SK-N-SH (cell line): ENCODE results near the gene CYBA. TPM values are rescaled to one million over a fixed set of nuclear protein-coding genes. Genes with fewer than 3 reads are reported as not detected.

Experiments
- CTCF ChIA-PET: fragments of 300-600, 350-600 bp; formaldehyde crosslinking; extraction: SDS; loops from one replicate; lab custom pipeline; 2021; lab: Yijun Ruan, JAX
- POLR2A ChIA-PET: fragments of 350-600 bp; sonication (Branson Sonifier 250); formaldehyde crosslinking; extraction: SDS; loops from one replicate; lab custom pipeline; 2020; ENCODE audit warnings: antibody characterized with exemption, inconsistent platforms; lab: Yijun Ruan, JAX
- DNase-seq: peaks from one replicate; pipeline ENCODE4 v3.0.0; 2012
- H2AFZ ChIP-seq: fragments of 200-600 bp; sonication (generic); 2 replicates; pipeline ENCODE4 v1.8.1; 2016; ENCODE audit warnings: antibody characterized with exemption, mild to moderate bottlenecking, low read depth
- H3F3A ChIP-seq: fragments of 200-600 bp; sonication (generic); replicated peaks from 2 replicates; pipeline ENCODE3; 2016; ENCODE audit warnings: antibody characterized with exemption, mild to moderate bottlenecking; ENCODE audit not compliant: insufficient read depth
- H3K27ac ChIP-seq, 2 experiments: fragments of 200-500 bp in 1 of 2; fragments of 200-600 bp in 1 of 2; sonication (Bioruptor generic) in 1 of 2; sonication (generic), shearing (Covaris generic) in 1 of 2; 2 replicates each; pipeline versions ENCODE4 v1.5.1 to v1.6.1; 2014 to 2016; ENCODE audit warnings: low read depth in 2 of 2, inconsistent platforms in 1 of 2, low read length in 1 of 2, mild to moderate bottlenecking in 1 of 2, mixed read lengths in 1 of 2
- H3K27me3 ChIP-seq: fragments of 200-600 bp; sonication (generic), shearing (Covaris generic); 2 replicates; pipeline ENCODE4 v1.6.1; 2016; ENCODE audit warnings: mixed run types; ENCODE audit not compliant: insufficient read depth
- H3K36me3 ChIP-seq, 2 experiments: fragments of 200-500 bp in 1 of 2; fragments of 200-600 bp in 1 of 2; sonication (Bioruptor generic) in 1 of 2; sonication (generic) in 1 of 2; replicated peaks in 1 of 2; 2 replicates each; pipeline versions ENCODE3 to v1.5.1; 2014 to 2016; ENCODE audit warnings: low read length in 1 of 2, mild to moderate bottlenecking in 1 of 2; ENCODE audit not compliant: insufficient read depth in 2 of 2, control insufficient read depth in 1 of 2
- H3K4me1 ChIP-seq, 2 experiments: fragments of 200-500 bp in 1 of 2; fragments of 200-600 bp in 1 of 2; sonication (Bioruptor generic) in 1 of 2; sonication (generic), shearing (Covaris generic) in 1 of 2; 2 replicates each; pipeline versions ENCODE4 v1.5.1 to v1.6.1; 2014 to 2016; ENCODE audit warnings: low read depth in 1 of 2, low read length in 1 of 2, mixed run types in 1 of 2; ENCODE audit not compliant: insufficient read depth in 2 of 2, control insufficient read depth in 1 of 2
- H3K4me2 ChIP-seq: fragments of 200-600 bp; sonication (generic), shearing (Covaris generic); 2 replicates; pipeline ENCODE4 v1.6.1; 2017; ENCODE audit warnings: mixed run types
- H3K4me3 ChIP-seq, 2 experiments: fragments of 200-500 bp in 1 of 2; fragments of 200-600 bp in 1 of 2; sonication (Bioruptor generic) in 1 of 2; sonication (generic), shearing (Covaris generic) in 1 of 2; 2 replicates each; pipeline versions ENCODE4 v1.5.1 to v1.8.1; 2014 to 2016; ENCODE audit warnings: low read depth in 2 of 2, inconsistent platforms in 1 of 2, low read length in 1 of 2, mild to moderate bottlenecking in 1 of 2, mixed read lengths in 1 of 2, moderate library complexity in 1 of 2
- H3K79me2 ChIP-seq: fragments of 200-600 bp; sonication (generic); 2 replicates; pipeline ENCODE4 v1.8.1; 2017; ENCODE audit warnings: mild to moderate bottlenecking; ENCODE audit not compliant: insufficient read depth
- H3K9ac ChIP-seq: fragments of 200-600 bp; sonication (generic); 2 replicates; pipeline ENCODE4 v1.6.1; 2017; ENCODE audit warnings: mixed run types
- H3K9me2 ChIP-seq: fragments of 200-600 bp; sonication (generic); 2 replicates; pipeline ENCODE4 v1.6.1; 2017; ENCODE audit warnings: mixed run types
- H3K9me3 ChIP-seq: fragments of 200-600 bp; sonication (generic); 2 replicates; pipeline ENCODE4 v1.6.1; 2017; ENCODE audit warnings: mixed run types, mild to moderate bottlenecking, moderate library complexity
- H4K20me1 ChIP-seq: fragments of 200-600 bp; sonication (generic); 2 replicates; pipeline ENCODE4 v1.6.1; 2017; ENCODE audit warnings: mild to moderate bottlenecking, mixed run types; ENCODE audit not compliant: insufficient read depth
- EP300 ChIP-seq, 2 experiments: IDR thresholded peaks; 2 replicates each; pipeline versions ENCODE4 v1.4.0 to v1.6.1; 2012; ENCODE audit warnings: borderline replicate concordance in 1 of 2, low read depth in 1 of 2, low read length in 1 of 2
- EZH2phosphoT487 ChIP-seq: fragments of 200-600 bp; sonication (generic); IDR thresholded peaks from 2 replicates; pipeline ENCODE4 v1.6.1; 2017; ENCODE audit warnings: low read depth, mixed run types, mild to moderate bottlenecking, antibody characterized with exemption, moderate library complexity, borderline replicate concordance
- FOXJ3 ChIP-seq: sonication (generic); formaldehyde crosslinking; IDR thresholded peaks from 2 replicates; pipeline ENCODE4 v1.5.1; 2020; ENCODE audit warnings: mild to moderate bottlenecking, missing genetic modification reagents
- MAX ChIP-seq: IDR thresholded peaks from 2 replicates; pipeline ENCODE4 v1.4.0; 2012; ENCODE audit warnings: low read depth
- NFIC ChIP-seq: IDR thresholded peaks from 2 replicates; pipeline ENCODE4 v1.4.0; 2012; ENCODE audit warnings: borderline replicate concordance
- PBX3 ChIP-seq: IDR thresholded peaks from 2 replicates; pipeline ENCODE4; 2012
- SIN3A ChIP-seq: IDR thresholded peaks from 2 replicates; pipeline ENCODE4 v1.6.1; 2012; ENCODE audit warnings: low read depth, mild to moderate bottlenecking, low read length, moderate library complexity, borderline replicate concordance
- TAF1 ChIP-seq: IDR thresholded peaks from 2 replicates; pipeline ENCODE4 v1.6.1; 2012; ENCODE audit warnings: low read depth, mild to moderate bottlenecking, low read length, moderate library complexity, borderline replicate concordance
- TCF12 ChIP-seq: IDR thresholded peaks from 2 replicates; pipeline ENCODE4 v1.4.0; 2012
- USF1 ChIP-seq: IDR thresholded peaks from 2 replicates; pipeline ENCODE4 v1.4.0; 2012; ENCODE audit warnings: low read depth, borderline replicate concordance
- YY1 ChIP-seq: IDR thresholded peaks from 2 replicates; pipeline ENCODE4 v1.4.0; 2012; ENCODE audit warnings: low read depth, mild to moderate bottlenecking
- ZBTB33 ChIP-seq: IDR thresholded peaks from 2 replicates; pipeline ENCODE4 v1.4.0; 2012; ENCODE audit warnings: low read depth, borderline replicate concordance
- whole genome bisulfite sequencing: methylation state at CpG from one replicate; pipeline ENCODE4 v1.1.6; 2017; ENCODE audit warnings: low lambda C conversion rate; 5-methylcytosine and 5-hydroxymethylcytosine counted together
- polyA plus RNA-seq, 3 experiments: library from polyadenylated mRNA; depleted of rRNA; stranded (reverse); fragments of >200 nt; gene quantifications; 2 replicates each; pipeline ENCODE4 v1.2.3, GENCODE V29; 2012

Gene CYBA
- polyA plus RNA-seq, 1 of the 3 experiments (the other 2 are of a cell fraction): 176 TPM

GRCh38 chr16:88657371-88657770 is 6.5 kb upstream of the CYBA start:
- Histone ChIP-seq H3F3A (peaks cover 4% of the 10 kb centered on the region), H3K9me3 (no peaks in the 10 kb centered on the region), H3K27ac (no peak overlapping the region), H3K27me3 (no peaks in the 10 kb centered on the region), H3K4me1 (peaks cover 0 to 5% of the 10 kb centered on the region in 2 experiments; a peak in 1 of 4 replicates), H3K4me2 (no peak overlapping the region), H3K4me3 (no peak overlapping the region), H3K36me3 (peaks cover 0 to 8% of the 10 kb centered on the region in 2 experiments), H2AFZ (no peak overlapping the region), H4K20me1 (no peaks in the 10 kb centered on the region), H3K9me2 (no peaks in the 10 kb centered on the region), H3K79me2 (peaks cover 6% of the 10 kb centered on the region), H3K9ac (no peak overlapping the region)
- ChIA-PET POLR2A (no interaction called here), CTCF (interaction anchor here (0.9 to 1.1 kb wide), 2 partner anchors 8 to 27 kb away, joined by 3 read pairs; no protein-coding TSS in a partner anchor)
- DNase-seq: no peak
- TF ChIP-seq TCF12 (no peak), PBX3 (no peak), USF1 (no peak), EZH2phosphoT487 (no peak), NFIC (no peak), MAX (no peak), SIN3A (no peak), YY1 (no peak)
- 90% methylated on average over 4 of the region's 19 CpGs for WGBS

- DNase-seq: no peak
- Histone ChIP-seq H3K79me2 (peaks cover 5% of the 10 kb centered on the region; the same call in 1 of the 2 replicates), H3K9me2 (no peaks in the 10 kb centered on the region), H3K36me3 (peaks cover 0 to 8% of the 10 kb centered on the region in 2 experiments), H3K9me3 (no peaks in the 10 kb centered on the region), H3F3A (peaks cover 3% of the 10 kb centered on the region), H2AFZ (no peak overlapping the region), H3K27me3 (no peaks in the 10 kb centered on the region), H3K4me1 (peaks cover under 1 to 1% of the 10 kb centered on the region in 2 experiments; a peak in 2 of 4 replicates), H3K27ac (no peak overlapping the region), H3K4me2 (no peak overlapping the region), H3K9ac (no peak overlapping the region), H4K20me1 (no peaks in the 10 kb centered on the region), H3K4me3 (no peak overlapping the region)
- CTCF ChIA-PET: interaction anchor here (1.1 kb wide), 1 partner anchor 9 kb away, joined by 3 read pairs; no protein-coding TSS in a partner anchor
- TF ChIP-seq EZH2phosphoT487 (no peak), TAF1 (no peak), EP300 (IDR thresholded peaks at IDR 0.05; ENCODE audit: borderline replicate concordance in 1 of 2, low read depth in 1 of 2, low read length in 1 of 2) (no peak), ZBTB33 (no peak), FOXJ3 (no peak), TCF12 (no peak)
- WGBS: 66% methylated on average over 6 of the region's 25 CpGs
- POLR2A ChIA-PET: no interaction called here
These were observed 5.6 kb upstream of the CYBA start for GRCh38 chr16:88656291-88656980.
